GM23338 (cell line): ENCODE data around the gene HOATZ. TPM values are rescaled to one million over a fixed set of nuclear protein-coding genes. Genes with fewer than 3 reads are reported as not detected.

Source experiments
- ATAC-seq: fragments of 200-7000 bp; cut with Tn5 transposase; 3 replicates; pipeline ENCODE4 v1.9.1; 2020
- DNase-seq: peaks from one replicate; pipeline ENCODE4 v3.0.0-alpha.2; 2015; ENCODE audit warnings: low spot score
- H2AFZ ChIP-seq: fragments of 200-600 bp; sonication (generic); 2 replicates; pipeline ENCODE4 v1.8.0; 2016; ENCODE audit warnings: antibody characterized with exemption, mild to moderate bottlenecking, moderate library complexity
- H3F3A ChIP-seq: fragments of 200-600 bp; sonication (generic); replicated peaks from 2 replicates; pipeline ENCODE4 v1.8.0; 2017; ENCODE audit warnings: antibody characterized with exemption, mixed run types, low read depth
- H3K27ac ChIP-seq: fragments of 200-600 bp; sonication (generic); 2 replicates; pipeline ENCODE4 v1.6.1; 2016; ENCODE audit warnings: low read depth
- H3K27me3 ChIP-seq: fragments of 200-600 bp; sonication (generic); 2 replicates; pipeline ENCODE4 v1.8.0; 2016; ENCODE audit warnings: mild to moderate bottlenecking, mixed run types, moderate library complexity; ENCODE audit not compliant: insufficient read depth
- H3K36me3 ChIP-seq: fragments of 200-600 bp; sonication (generic); 2 replicates; pipeline ENCODE4 v1.8.0; 2016; ENCODE audit warnings: mild to moderate bottlenecking; ENCODE audit not compliant: insufficient read depth
- H3K4me1 ChIP-seq: fragments of 200-600 bp; sonication (generic); 2 replicates; pipeline ENCODE4 v1.8.0; 2016; ENCODE audit warnings: mild to moderate bottlenecking, moderate library complexity; ENCODE audit not compliant: insufficient read depth
- H3K4me2 ChIP-seq: fragments of 200-600 bp; sonication (generic); 2 replicates; pipeline ENCODE4 v1.7.1; 2017; ENCODE audit warnings: mixed run types
- H3K4me3 ChIP-seq: fragments of 200-600 bp; sonication (generic); 2 replicates; pipeline ENCODE4 v1.6.1; 2016; ENCODE audit warnings: mixed run types
- H3K79me2 ChIP-seq: fragments of 200-600 bp; sonication (generic); replicated peaks from 2 replicates; pipeline ENCODE4 v1.8.0; 2017; ENCODE audit warnings: mild to moderate bottlenecking; ENCODE audit not compliant: insufficient read depth
- H3K9me2 ChIP-seq: fragments of 200-600 bp; sonication (generic); 2 replicates; pipeline ENCODE4 v1.8.0; 2017; ENCODE audit not compliant: insufficient read depth
- H4K20me1 ChIP-seq: fragments of 200-600 bp; sonication (generic); replicated peaks from 2 replicates; pipeline ENCODE4 v1.8.0; 2017; ENCODE audit warnings: mild to moderate bottlenecking; ENCODE audit not compliant: insufficient read depth
- H3K27ac Mint-ChIP-seq: 2 replicates; pipeline ENCODE4 v1.8.0; 2020; ENCODE audit warnings: inconsistent platforms, mild to moderate bottlenecking, moderate library complexity, mixed read lengths
- H3K27me3 Mint-ChIP-seq: 3 replicates; pipeline ENCODE4 v1.8.0; 2022; ENCODE audit warnings: low read depth, mild to moderate bottlenecking, moderate library complexity, mixed read lengths, inconsistent platforms; ENCODE audit not compliant: insufficient read depth, poor library complexity
- H3K36me3 Mint-ChIP-seq: 3 replicates; pipeline ENCODE4 v1.8.0; 2021; ENCODE audit warnings: low read depth, mild to moderate bottlenecking, inconsistent platforms, moderate library complexity, mixed read lengths
- H3K4me1 Mint-ChIP-seq: 3 replicates; pipeline ENCODE4 v1.8.0; 2020; ENCODE audit warnings: mild to moderate bottlenecking, inconsistent platforms, mixed read lengths
- H3K4me3 Mint-ChIP-seq: 3 replicates; pipeline ENCODE4 v1.8.0; 2021; ENCODE audit warnings: moderate library complexity, mild to moderate bottlenecking, inconsistent platforms, mixed read lengths
- H3K9me3 Mint-ChIP-seq: 3 replicates; pipeline ENCODE4 v1.8.0; 2020; ENCODE audit warnings: moderate library complexity, mild to moderate bottlenecking, inconsistent platforms, mixed read lengths
- ETS1 ChIP-seq: IDR thresholded peaks from 2 replicates; pipeline ENCODE4 v1.6.1; 2016; ENCODE audit warnings: antibody characterized with exemption
- EZH2 ChIP-seq: fragments of 200-600 bp; sonication (generic); IDR thresholded peaks from one replicate; pipeline ENCODE4 v1.8.0; 2017; ENCODE audit warnings: antibody characterized with exemption, mild to moderate bottlenecking, low read depth; ENCODE audit not compliant: unreplicated experiment
- EZH2phosphoT487 ChIP-seq: fragments of 200-600 bp; sonication (generic); IDR thresholded peaks from one replicate; pipeline ENCODE4 v1.8.1; 2018; ENCODE audit warnings: antibody characterized with exemption; ENCODE audit not compliant: unreplicated experiment
- NANOG ChIP-seq: IDR thresholded peaks from 2 replicates; pipeline ENCODE4 v1.6.1; 2016; ENCODE audit warnings: antibody characterized with exemption, borderline replicate concordance
- POLR2AphosphoS5 ChIP-seq: IDR thresholded peaks from 2 replicates; pipeline ENCODE4 v1.6.1; 2016; ENCODE audit warnings: antibody characterized with exemption, low read depth
- REST ChIP-seq: IDR thresholded peaks from one replicate; pipeline ENCODE4 v1.6.1; 2018; ENCODE audit warnings: antibody characterized with exemption; ENCODE audit not compliant: unreplicated experiment
- STAT1 ChIP-seq: IDR thresholded peaks from one replicate; pipeline ENCODE4 v1.6.1; 2016; ENCODE audit warnings: antibody characterized with exemption; ENCODE audit not compliant: unreplicated experiment
- ZNF114 ChIP-seq: fragments of 250-450 bp; sonication (Bioruptor Pico); IDR thresholded peaks from 2 replicates; pipeline ENCODE4 v1.5.0; 2020; ENCODE audit warnings: mild to moderate bottlenecking, moderate library complexity
- ZNF331 ChIP-seq: fragments of 250-450 bp; sonication (Bioruptor Pico); IDR thresholded peaks from 2 replicates; pipeline ENCODE4 v1.5.0; 2020; ENCODE audit warnings: low read depth, mild to moderate bottlenecking, moderate library complexity
- ZNF462 ChIP-seq: fragments of 250-450 bp; sonication (Bioruptor Pico); IDR thresholded peaks from 2 replicates; pipeline ENCODE4 v1.5.0; 2020; ENCODE audit warnings: mild to moderate bottlenecking, moderate library complexity
- polyA plus RNA-seq: library from polyadenylated mRNA; unstranded; fragments of >200 nt; fragmentation: Nextera tagmentation; extraction: Ambion mirVana; gene quantifications from 2 replicates; pipeline ENCODE4 v1.2.1, GENCODE V29; 2016
- total RNA-seq: library from RNA; depleted of rRNA; stranded (reverse); fragments of >200 nt; shearing (Covaris generic); gene quantifications from 2 replicates; pipeline ENCODE4 v1.2.3, GENCODE V29; 2014

HOATZ gene
- total and polyA plus RNA-seq, 2 experiments from 2014 or later, result not detected

- TF ChIP-seq EZH2 (no peak), NANOG (no peak), POLR2AphosphoS5 (no peak), ETS1 (no peak), ZNF114 (no peak)
These were observed 40.7 kb downstream of the HOATZ start (continued) for GRCh38 chr11:111555255-111555654.

- Histone ChIP-seq H3K4me3 (no peak overlapping the region), H2AFZ (no peak overlapping the region), H4K20me1 (no peaks in the 10 kb centered on the region), H3K4me2 (no peak overlapping the region), H3K9me2 (no peaks in the 10 kb centered on the region), H3K36me3 (peaks cover 12% of the 10 kb centered on the region; the same call in 1 of the 2 replicates), H3K27ac (no peak overlapping the region), H3F3A (no peaks in the 10 kb centered on the region), H3K27me3 (no peaks in the 10 kb centered on the region), H3K79me2 (no peaks in the 10 kb centered on the region), H3K4me1 (peaks cover 21% of the 10 kb centered on the region)
- no peak for ATAC-seq
- Mint-ChIP-seq H3K4me3 (no peak overlapping the region), H3K36me3 (peaks cover 27% of the 10 kb centered on the region), H3K9me3 (peaks cover 26% of the 10 kb centered on the region), H3K27me3 (no peaks in the 10 kb centered on the region), H3K4me1 (peaks cover 18% of the 10 kb centered on the region), H3K27ac (no peak overlapping the region)
- no peak for DNase-seq
- TF ChIP-seq STAT1 (no peak), EZH2 (no peak), REST (no peak), NANOG (no peak), ZNF462 (CRISPR knock-in tag) (no peak), ZNF331 (no peak), ETS1 (no peak), EZH2phosphoT487 (no peak)
These were observed 43.0 kb downstream of the HOATZ start for GRCh38 chr11:111557425-111558111.
